Endothelial cell of umbilical vein (primary cell): Measurements from ENCODE around the gene ITGAE.

Experiments
- EZH2 ChIP-seq: IDR thresholded peaks from 2 replicates; pipeline ENCODE4 v1.6.1; 2012; ENCODE audit warnings: borderline replicate concordance, low read depth, mild to moderate bottlenecking, moderate library complexity, low read length, inconsistent platforms; ENCODE audit not compliant: severe bottlenecking
- FOS ChIP-seq: IDR thresholded peaks from 2 replicates; pipeline ENCODE4 v1.6.1; 2011; ENCODE audit warnings: mild to moderate bottlenecking, low read length, moderate library complexity, borderline replicate concordance; ENCODE audit not compliant: insufficient read depth
- GATA2 ChIP-seq: IDR thresholded peaks from 2 replicates; pipeline ENCODE4 v1.7.0; 2011; ENCODE audit warnings: low read depth, mild to moderate bottlenecking, moderate library complexity, mixed read lengths, low read length; ENCODE audit not compliant: insufficient read length, insufficient read depth
- JUN ChIP-seq: IDR thresholded peaks from 2 replicates; pipeline ENCODE4 v1.6.1; 2011; ENCODE audit warnings: borderline replicate concordance, low read depth; ENCODE audit not compliant: insufficient read length, insufficient read depth
- MYC ChIP-seq: IDR thresholded peaks from one replicate; pipeline ENCODE4 v1.6.1; 2011; ENCODE audit warnings: mild to moderate bottlenecking, low read depth, low read length
- POLR2A ChIP-seq: IDR thresholded peaks from 2 replicates; pipeline ENCODE4 v1.6.1; 2012; ENCODE audit warnings: low read depth, mild to moderate bottlenecking, control low read depth, low read length
- POLR2AphosphoS5 ChIP-seq: IDR thresholded peaks from 2 replicates; pipeline ENCODE4 v1.6.1; 2012; ENCODE audit warnings: low read depth, mild to moderate bottlenecking, control low read depth, low read length, moderate library complexity; ENCODE audit not compliant: insufficient read depth
- TF ChIP-seq, protein P1 (sequence below), 2 donors: IDR thresholded peaks; 1 replicate in 1 of 2; 2 replicates in 1 of 2; pipeline ENCODE4 v1.5.1; 2011; ENCODE audit warnings: low read length in 2 of 2, mild to moderate bottlenecking in 2 of 2, moderate library complexity in 2 of 2, control low read depth in 1 of 2, inconsistent platforms in 1 of 2, low read depth in 1 of 2; ENCODE audit not compliant: insufficient read depth in 1 of 2; ENCODE audit errors: extremely low read depth in 1 of 2
- TF ChIP-seq, protein P2 (sequence below): IDR thresholded peaks from 2 replicates; pipeline ENCODE4 v1.6.1; 2011; ENCODE audit not compliant: insufficient read depth, insufficient read length

DNA sequence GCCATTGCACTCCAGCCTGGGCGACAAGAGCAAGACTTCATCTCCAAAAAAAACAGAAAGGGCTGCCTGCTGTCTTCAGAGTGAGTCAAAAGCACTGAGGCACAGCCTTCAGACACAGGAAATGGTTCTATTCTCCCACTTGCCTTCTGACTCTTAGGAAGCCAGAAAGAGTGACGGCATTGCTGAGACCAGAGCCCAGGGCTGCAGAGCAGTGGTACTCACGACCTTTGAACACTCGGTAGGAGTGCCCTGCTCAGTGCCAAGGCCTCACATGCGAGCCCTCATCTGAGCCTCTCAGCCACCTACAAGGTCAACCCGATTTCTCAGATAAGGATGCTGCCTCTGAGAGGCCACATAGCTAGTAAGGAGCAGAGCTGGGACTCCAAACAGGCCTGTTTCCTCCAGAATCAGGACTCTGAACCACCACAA, 3.5 kb upstream of the ITGAE start:
- TF ChIP-seq, protein P1, sequence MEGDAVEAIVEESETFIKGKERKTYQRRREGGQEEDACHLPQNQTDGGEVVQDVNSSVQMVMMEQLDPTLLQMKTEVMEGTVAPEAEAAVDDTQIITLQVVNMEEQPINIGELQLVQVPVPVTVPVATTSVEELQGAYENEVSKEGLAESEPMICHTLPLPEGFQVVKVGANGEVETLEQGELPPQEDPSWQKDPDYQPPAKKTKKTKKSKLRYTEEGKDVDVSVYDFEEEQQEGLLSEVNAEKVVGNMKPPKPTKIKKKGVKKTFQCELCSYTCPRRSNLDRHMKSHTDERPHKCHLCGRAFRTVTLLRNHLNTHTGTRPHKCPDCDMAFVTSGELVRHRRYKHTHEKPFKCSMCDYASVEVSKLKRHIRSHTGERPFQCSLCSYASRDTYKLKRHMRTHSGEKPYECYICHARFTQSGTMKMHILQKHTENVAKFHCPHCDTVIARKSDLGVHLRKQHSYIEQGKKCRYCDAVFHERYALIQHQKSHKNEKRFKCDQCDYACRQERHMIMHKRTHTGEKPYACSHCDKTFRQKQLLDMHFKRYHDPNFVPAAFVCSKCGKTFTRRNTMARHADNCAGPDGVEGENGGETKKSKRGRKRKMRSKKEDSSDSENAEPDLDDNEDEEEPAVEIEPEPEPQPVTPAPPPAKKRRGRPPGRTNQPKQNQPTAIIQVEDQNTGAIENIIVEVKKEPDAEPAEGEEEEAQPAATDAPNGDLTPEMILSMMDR (IDR thresholded peaks at IDR 0.05; ENCODE audit: extremely low read depth in 1 of 2, insufficient read depth in 1 of 2, low read depth in 1 of 2, low read length in 2 of 2) = no peak
- TF ChIP-seq POLR2AphosphoS5 (no peak), JUN (no peak), EZH2 (no peak), POLR2A (no peak), GATA2 (no peak), MYC (no peak), FOS (no peak)
- TF ChIP-seq, protein P2, sequence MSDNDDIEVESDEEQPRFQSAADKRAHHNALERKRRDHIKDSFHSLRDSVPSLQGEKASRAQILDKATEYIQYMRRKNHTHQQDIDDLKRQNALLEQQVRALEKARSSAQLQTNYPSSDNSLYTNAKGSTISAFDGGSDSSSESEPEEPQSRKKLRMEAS = no peak
